IMR-90 (cell line): ENCODE measurements around the gene SNRPD3. TPM values are rescaled to one million over a fixed set of nuclear protein-coding genes. Genes with fewer than 3 reads are reported as not detected.
A peak's percentile ranks its signal among the peaks of the same experiment; 100 is the strongest.
"Not testable (repeated sequence)": the region's sequence is repeated elsewhere in the genome, so short reads cannot be mapped to it uniquely, and the experiment has no call there.

Experiments
- ATAC-seq: fragments of 200-7000 bp; cut with Tn5 transposase; 2 replicates; pipeline ENCODE4 v1.9.1; 2020; ENCODE audit warnings: low read depth, mild to moderate bottlenecking, moderate library complexity
- BruUV-seq: library from RNA; stranded (reverse); fragments of 400-500 nt; replicated peaks from 2 replicates; lab custom pipeline; 2021; lab: Mats Ljungman, UMichigan
- CTCF ChIA-PET: fragments of 300-600 bp; formaldehyde crosslinking; extraction: SDS; loops from one replicate; lab custom pipeline; 2021; ENCODE audit warnings: antibody characterized with exemption; lab: Yijun Ruan, JAX
- POLR2A ChIA-PET: fragments of 300-600 bp; sonication (Branson Sonifier 250); formaldehyde crosslinking; loops from one replicate; lab custom pipeline; 2022; ENCODE audit warnings: antibody characterized with exemption; ENCODE audit not compliant: unreplicated experiment; lab: Charles Lee
- DNase-seq: peaks from one replicate; pipeline ENCODE4 v3.0.0; 2013
- H2AFZ ChIP-seq: replicated peaks from 2 replicates; pipeline ENCODE3; 2013; ENCODE audit warnings: low read length, mild to moderate bottlenecking; ENCODE audit not compliant: poor library complexity
- H2AK5ac ChIP-seq: 2 replicates; pipeline ENCODE4 v1.6.1; 2013; ENCODE audit warnings: low read depth, low read length, inconsistent platforms
- H2AK9ac ChIP-seq: replicated peaks from 2 replicates; pipeline ENCODE3; 2013; ENCODE audit warnings: mild to moderate bottlenecking, low read depth, low read length, moderate library complexity; ENCODE audit not compliant: poor library complexity
- H2BK120ac ChIP-seq: 2 replicates; pipeline ENCODE4 v1.6.1; 2013; ENCODE audit warnings: low read depth, low read length, inconsistent platforms
- H2BK15ac ChIP-seq: 3 replicates; pipeline ENCODE4 v1.6.1; 2013; ENCODE audit warnings: low read depth, low read length, inconsistent platforms
- H2BK20ac ChIP-seq: 2 replicates; pipeline ENCODE4 v1.6.1; 2013; ENCODE audit warnings: low read depth, mild to moderate bottlenecking, inconsistent platforms, low read length, moderate library complexity
- H2BK5ac ChIP-seq: 2 replicates; pipeline ENCODE4 v1.6.1; 2013; ENCODE audit warnings: mild to moderate bottlenecking, low read depth, low read length, inconsistent platforms; ENCODE audit not compliant: poor library complexity, severe bottlenecking
- H3K14ac ChIP-seq: replicated peaks from 2 replicates; pipeline ENCODE4 v1.6.1; 2013; ENCODE audit warnings: low read depth, low read length, inconsistent platforms
- H3K18ac ChIP-seq: 2 replicates; pipeline ENCODE4 v1.6.1; 2013; ENCODE audit warnings: low read depth, low read length, control low read depth
- H3K23ac ChIP-seq: 2 replicates; pipeline ENCODE4 v1.6.1; 2013; ENCODE audit warnings: low read depth, low read length, inconsistent platforms
- H3K27ac ChIP-seq: 2 replicates; pipeline ENCODE4 v1.5.1; 2013; ENCODE audit warnings: mild to moderate bottlenecking, control low read depth, low read length; ENCODE audit not compliant: insufficient read depth
- H3K27me3 ChIP-seq: 2 replicates; pipeline ENCODE4 v1.6.1; 2013; ENCODE audit warnings: low read length; ENCODE audit not compliant: control insufficient read depth, insufficient read depth
- H3K36me3 ChIP-seq: 2 replicates; pipeline ENCODE4 v1.6.1; 2013; ENCODE audit warnings: low read length, mixed read lengths; ENCODE audit not compliant: control insufficient read depth, insufficient read depth
- H3K4ac ChIP-seq: 2 replicates; pipeline ENCODE4 v1.6.1; 2013; ENCODE audit warnings: low read depth, low read length, inconsistent platforms
- H3K4me1 ChIP-seq: 2 replicates; pipeline ENCODE4 v1.6.1; 2013; ENCODE audit warnings: low read length, mixed read lengths; ENCODE audit not compliant: control insufficient read depth, insufficient read depth
- H3K4me2 ChIP-seq: 2 replicates; pipeline ENCODE4 v1.6.1; 2013; ENCODE audit warnings: low read depth, mild to moderate bottlenecking, control low read depth, low read length, moderate library complexity
- H3K4me3 ChIP-seq: 2 replicates; pipeline ENCODE4 v1.5.1; 2013; ENCODE audit warnings: low read depth, mild to moderate bottlenecking, control low read depth, low read length, moderate library complexity; ENCODE audit not compliant: insufficient read depth
- H3K56ac ChIP-seq: 2 replicates; pipeline ENCODE4 v1.6.1; 2013; ENCODE audit warnings: low read length, inconsistent platforms; ENCODE audit not compliant: insufficient read depth; ENCODE audit errors: extremely low read depth
- H3K79me1 ChIP-seq, 2 experiments: 2 replicates each; pipeline ENCODE4 v1.6.1; 2013; ENCODE audit warnings: low read length in 2 of 2, inconsistent platforms in 1 of 2, low read depth in 1 of 2
- H3K9ac ChIP-seq: 2 replicates; pipeline ENCODE4 v1.6.1; 2013; ENCODE audit warnings: low read depth, low read length, control low read depth
- H3K9me1 ChIP-seq: 2 replicates; pipeline ENCODE4 v1.6.1; 2013; ENCODE audit warnings: low read length, inconsistent platforms; ENCODE audit not compliant: insufficient read depth
- H3K9me3 ChIP-seq: 2 replicates; pipeline ENCODE4 v1.6.1; 2013; ENCODE audit warnings: low read length; ENCODE audit not compliant: control insufficient read depth, insufficient read depth
- H4K20me1 ChIP-seq: 2 replicates; pipeline ENCODE4 v1.6.1; 2013; ENCODE audit warnings: low read length, inconsistent platforms; ENCODE audit not compliant: insufficient read depth
- H4K5ac ChIP-seq: 2 replicates; pipeline ENCODE4 v1.6.1; 2013; ENCODE audit warnings: mild to moderate bottlenecking, low read depth, low read length, control low read depth
- H4K8ac ChIP-seq, 2 experiments: 2 replicates each; pipeline ENCODE4 v1.6.1; 2013; ENCODE audit warnings: low read depth in 2 of 2, low read length in 2 of 2, control low read depth in 1 of 2, inconsistent platforms in 1 of 2
- H4K91ac ChIP-seq: 2 replicates; pipeline ENCODE4 v1.6.1; 2013; ENCODE audit warnings: low read depth, low read length, inconsistent platforms; ENCODE audit not compliant: insufficient read depth
- BHLHE40 ChIP-seq: fragments of 150-350 bp; IDR thresholded peaks from 2 replicates; pipeline ENCODE4 v1.6.1; 2016; ENCODE audit warnings: mild to moderate bottlenecking, low read depth, low read length
- FOS ChIP-seq: fragments of 150-350 bp; IDR thresholded peaks from 2 replicates; pipeline ENCODE4 v1.6.1; 2016; ENCODE audit warnings: low read depth, low read length
- MAFK ChIP-seq: IDR thresholded peaks from 2 replicates; pipeline ENCODE4 v1.6.1; 2012; ENCODE audit warnings: low read depth, low read length, improper control_type of control experiment
- RFX5 ChIP-seq: IDR thresholded peaks from 2 replicates; pipeline ENCODE4 v1.8.0; 2012; ENCODE audit warnings: low read depth, mild to moderate bottlenecking, low read length, moderate library complexity
- WGBS, 2 experiments: methylation state at CpG; one replicate each; pipeline versions ENCODE4 v1.1.5 to v1.1.7; 2013; ENCODE audit warnings: missing lambda C conversion rate in 2 of 2; ENCODE audit not compliant: insufficient read length in 1 of 2; ENCODE audit errors: extremely low coverage in 2 of 2; 5-methylcytosine and 5-hydroxymethylcytosine counted together
- dilution Hi-C: fragments of 300-500 bp; cut with HindIII; formaldehyde crosslinking; loops from one replicate; pipeline ENCODE4 v1.14.3; 2018; ENCODE audit warnings: low sequenced_read_pairs; ENCODE audit not compliant: unreplicated experiment
- in situ Hi-C: fragments of 300-500 bp; cut with MboI; formaldehyde crosslinking; loops from 3 replicates; pipeline ENCODE4 v1.14.3; 2019; ENCODE audit warnings: low sequenced_read_pairs, inconsistent platforms, mixed read lengths
- intact Hi-C: fragments of 100-400 bp; cut with micrococcal nuclease; formaldehyde crosslinking; loops from 2 replicates; pipeline ENCODE4 v1.10.0; 2022
- polyA plus RNA-seq, 3 experiments: library from polyadenylated mRNA; depleted of rRNA; stranded (reverse); fragments of >200 nt; gene quantifications; 2 replicates each; pipeline ENCODE4 v1.2.3, GENCODE V29; 2012; ENCODE audit warnings: low replicate concordance in 1 of 3
- total RNA-seq: library from RNA; depleted of rRNA; stranded (reverse); fragments of >200 nt; gene quantifications from 2 replicates; pipeline ENCODE4 v1.2.3, GENCODE V29; 2012

SNRPD3 gene
- total and polyA plus RNA-seq, 2 of the 4 experiments (the other 2 are of a cell fraction), result 158 to 283 TPM

GRCh38 chr22:24599514-24599913 is 43.7 kb downstream of the SNRPD3 start:
- WGBS, 2 experiments, result 76% methylated on average over 5 of the region's 8 CpGs; no CpG with 5 or more reads in 1 of the 2 experiments

GRCh38 chr22:24599958-24600715 is 44.3 kb downstream of the SNRPD3 start:
- in situ Hi-C loops, H3K79me1 ChIP-seq, H3K36me3 ChIP-seq, CTCF ChIA-PET, H3K23ac ChIP-seq, H4K91ac ChIP-seq, H2BK120ac ChIP-seq, POLR2A ChIA-PET, H3K9me1 ChIP-seq, H2BK5ac ChIP-seq, H3K4me1 ChIP-seq, H4K20me1 ChIP-seq, BruUV-seq, H3K4me2 ChIP-seq, H3K27me3 ChIP-seq, H3K4me3 ChIP-seq, H3K14ac ChIP-seq, H3K56ac ChIP-seq, H2AK9ac ChIP-seq, H3K27ac ChIP-seq, H3K4ac ChIP-seq, H3K9me3 ChIP-seq, dilution Hi-C loops, intact Hi-C loops, H2AK5ac ChIP-seq, H4K5ac ChIP-seq, H3K18ac ChIP-seq, ATAC-seq, H2AFZ ChIP-seq, H3K9ac ChIP-seq, H2BK20ac ChIP-seq, H2BK15ac ChIP-seq, H4K8ac ChIP-seq: not testable (repeated sequence)
- DNase-seq, result peak; percentile 29
- no CpG with 5 or more reads among the region's 3 CpGs for WGBS, 2 experiments

More at GRCh38 chr22:24599514-24599913, 43.7 kb downstream of the SNRPD3 start:
- Histone ChIP-seq H2BK120ac (no peak overlapping the region), H3K56ac (no peak overlapping the region), H3K14ac (no peak overlapping the region), H3K4ac (no peak overlapping the region), H3K79me1 (no peaks in the 10 kb centered on the region), H3K18ac (no peak overlapping the region), H2AK5ac (no peak overlapping the region), H4K20me1 (no peaks in the 10 kb centered on the region), H2BK5ac (no peak overlapping the region), H4K91ac (no peak overlapping the region), H3K27me3 (no peaks in the 10 kb centered on the region), H3K9me3 (no peaks in the 10 kb centered on the region), H2AFZ (no peak overlapping the region), H3K9me1 (no peaks in the 10 kb centered on the region), H3K9ac (no peak overlapping the region), H3K4me2 (no peak overlapping the region), H4K8ac (no peak overlapping the region), H3K23ac (no peak overlapping the region), H3K27ac (no peak overlapping the region), H2BK15ac (no peak overlapping the region), H3K4me1 (peaks cover 2% of the 10 kb centered on the region; the same call in 1 of the 2 replicates), H3K36me3 (no peaks in the 10 kb centered on the region), H2AK9ac (no peak overlapping the region), H2BK20ac (no peak overlapping the region), H4K5ac (no peak overlapping the region), H3K4me3 (no peak overlapping the region)
- no peak for TF ChIP-seq BHLHE40
- TF ChIP-seq FOS, result no peak
- TF ChIP-seq MAFK, result no peak
- TF ChIP-seq RFX5, result no peak
- dilution Hi-C loops (no loop called here), in situ Hi-C loops (no loop called here), intact Hi-C loops (no loop called here)
- ChIA-PET CTCF (no interaction called here), POLR2A (no interaction called here)
- ATAC-seq (no peak), DNase-seq (no peak)
- no TSS peak for BruUV-seq
